Inflammatory macrophage treated with lipopolysaccharide for 1 hour (primary cell): ENCODE results near the gene C19orf47.

Experiments
- DNase-seq, 2 donors: peaks; one replicate each; pipeline ENCODE4 v3.0.0-alpha.2; 2020 to 2022

C19orf47 gene

GRCh38 chr19:40348125-40348913 lies at the start of gene C19orf47, which contains the start of gene PLD3:
Gene C19orf47, minus strand, starts transcription at chr19:40348397. Its CDS starts 6,540 bp downstream, at chr19:40341857.
Gene PLD3, plus strand, starts transcription at chr19:40348695. Its CDS starts 17,789 bp downstream, at chr19:40366484.
- peak; percentile 98 to 99 for DNase-seq

- DNase-seq, result no peak
Observed at GRCh38 chr19:40397568-40397906, 49.3 kb upstream of the C19orf47 start.

- DNase-seq, result no peak
Observed at GRCh38 chr19:40396886-40397567, 48.8 kb upstream of the C19orf47 start.

- no peak for DNase-seq
Observed at GRCh38 chr19:40395956-40396355, 47.8 kb upstream of the C19orf47 start.

GRCh38 chr19:40394816-40395210 lies 46.6 kb upstream of the C19orf47 start:
- no peak for DNase-seq

GRCh38 chr19:40393894-40394815 lies 46.0 kb upstream of the C19orf47 start:
- DNase-seq, result no peak

- no peak for DNase-seq
Observed at GRCh38 chr19:40392894-40393517, 44.8 kb upstream of the C19orf47 start.

GRCh38 chr19:40392123-40392522 lies 43.9 kb upstream of the C19orf47 start:
- DNase-seq, result no peak

- DNase-seq, result no peak
Observed at GRCh38 chr19:40390084-40390742, 42.0 kb upstream of the C19orf47 start, which contains the start of gene HIPK4. Gene HIPK4, minus strand, starts transcription at chr19:40390181. Its CDS starts 279 bp downstream, at chr19:40389902.

- DNase-seq, result no peak
Observed at GRCh38 chr19:40389404-40390083, 41.3 kb upstream of the C19orf47 start.

GRCh38 chr19:40388481-40388880 lies 40.3 kb upstream of the C19orf47 start:
- DNase-seq, result no peak

- DNase-seq, result no peak
Observed at GRCh38 chr19:40387155-40387554, 39.0 kb upstream of the C19orf47 start.

- DNase-seq, result no peak
Observed at GRCh38 chr19:40383668-40384248, 35.6 kb upstream of the C19orf47 start.

- no peak for DNase-seq
Observed at GRCh38 chr19:40381321-40381720, 33.1 kb upstream of the C19orf47 start.

GRCh38 chr19:40380199-40381037 lies 32.2 kb upstream of the C19orf47 start:
- DNase-seq, result no peak

- DNase-seq, result no peak
Observed at GRCh38 chr19:40379446-40380198, 31.4 kb upstream of the C19orf47 start.

- DNase-seq, result no peak
Observed at GRCh38 chr19:40378509-40378908, 30.3 kb upstream of the C19orf47 start.

GRCh38 chr19:40377876-40378385 lies 29.7 kb upstream of the C19orf47 start:
- DNase-seq, result no peak

- no peak for DNase-seq
Observed at GRCh38 chr19:40376286-40376862, 28.2 kb upstream of the C19orf47 start.
